GM10248 (cell line): ENCODE data around the gene SLCO2A1.

ENCODE experiments used
- CTCF ChIA-PET: fragments of 300-600 bp; sonication (Branson Sonifier 250); formaldehyde crosslinking; extraction: SDS; loops from one replicate; lab custom pipeline; 2021; ENCODE audit warnings: antibody characterized with exemption; lab: Yijun Ruan, JAX
- POLR2A ChIA-PET: fragments of 350-650 bp; sonication (Branson Sonifier 250); formaldehyde crosslinking; extraction: SDS; loops from one replicate; lab custom pipeline; 2020; ENCODE audit warnings: antibody characterized with exemption; lab: Yijun Ruan, JAX
- DNase-seq: peaks from one replicate; pipeline ENCODE4 v3.0.0; 2012; ENCODE audit errors: extremely low spot score
- CTCF ChIP-seq: IDR thresholded peaks from 2 replicates; pipeline ENCODE4 v1.5.1; 2012; ENCODE audit warnings: mild to moderate bottlenecking, low read depth; ENCODE audit errors: extremely low read depth, missing control alignments, control extremely low read depth

The SLCO2A1 gene

GRCh38 chr3:134056464-134056891 lies 26.8 kb upstream of the SLCO2A1 start:
- POLR2A ChIA-PET: no interaction called here
- TF ChIP-seq CTCF: no peak
- no peak for DNase-seq
- CTCF ChIA-PET: no interaction called here

DNA sequence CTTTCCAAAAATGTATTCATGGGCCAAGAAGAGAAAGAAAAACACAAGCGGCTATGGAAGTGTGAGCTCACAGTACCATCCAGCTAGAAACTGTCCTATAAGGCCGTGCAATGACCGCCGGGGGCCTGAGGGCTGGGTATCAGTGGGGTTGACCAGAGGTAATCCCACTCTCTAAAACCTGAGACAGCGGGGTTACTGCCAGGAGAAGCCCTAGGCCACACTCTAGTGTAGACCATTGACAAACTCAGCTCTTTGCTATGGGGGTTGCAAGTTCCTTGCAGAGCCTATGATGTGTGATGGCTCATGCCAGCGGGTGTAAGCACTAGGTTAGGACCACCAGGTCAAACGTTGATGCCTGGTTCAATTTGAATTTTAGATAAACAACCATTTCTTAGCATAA lies 25.9 kb upstream of the SLCO2A1 start:
- POLR2A ChIA-PET: no interaction called here
- CTCF ChIA-PET: no interaction called here
- DNase-seq: no peak
- no peak for TF ChIP-seq CTCF

GRCh38 chr3:134054881-134055280 lies 25.2 kb upstream of the SLCO2A1 start:
- no peak for TF ChIP-seq CTCF
- DNase-seq: no peak
- CTCF ChIA-PET: no interaction called here
- POLR2A ChIA-PET: no interaction called here

DNA sequence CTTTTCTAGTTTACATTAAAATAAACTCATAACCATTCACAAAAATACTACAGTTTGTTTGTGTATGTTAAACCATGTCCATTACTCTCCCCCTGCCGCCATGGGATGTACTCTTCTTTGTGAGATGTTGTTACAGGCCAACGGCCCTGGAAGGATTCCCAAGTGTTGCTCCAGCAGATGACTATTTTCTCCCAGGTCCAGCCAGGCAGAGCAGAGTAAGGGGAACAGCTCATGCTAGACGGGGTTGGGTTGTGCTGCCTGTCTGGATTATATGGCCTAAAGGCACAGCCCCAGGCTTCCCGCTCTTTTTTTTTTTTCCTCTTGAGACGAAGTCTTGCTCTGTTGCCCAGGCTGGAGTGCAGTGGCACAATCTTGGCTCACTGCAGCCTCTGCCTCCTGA lies 24.5 kb upstream of the SLCO2A1 start:
- POLR2A ChIA-PET: no interaction called here

GRCh38 chr3:134052370-134052769 lies 22.6 kb upstream of the SLCO2A1 start:
- POLR2A ChIA-PET: no interaction called here
- CTCF ChIA-PET: no interaction called here
- TF ChIP-seq CTCF: no peak
- DNase-seq: no peak

More for the DNA sequence above, 24.5 kb upstream of the SLCO2A1 start:
- no peak for DNase-seq
- CTCF ChIA-PET: no interaction called here
- TF ChIP-seq CTCF: no peak

- no peak for TF ChIP-seq CTCF
- DNase-seq: no peak
- ChIA-PET POLR2A (no interaction called here), CTCF (interaction anchor here (1.1 kb wide), 1 partner anchor 10 kb away, joined by 3 read pairs; no protein-coding TSS in a partner anchor)
Observed at GRCh38 chr3:134049676-134050075, 20.0 kb upstream of the SLCO2A1 start.
